T-helper 17 cell (primary cell): Measurements from ENCODE around the gene PTPRN2. TPM values are rescaled to one million over a fixed set of nuclear protein-coding genes. Genes with fewer than 3 reads are reported as not detected.

ENCODE experiments used
- ATAC-seq: fragments of 150-1000 bp; cut with Tn5 transposase; 2 replicates; pipeline ENCODE4 v1.10.0; 2021; ENCODE audit warnings: mild to moderate bottlenecking, moderate library complexity
- DNase-seq, 3 donors: peaks; one replicate each; pipeline versions ENCODE4 v3.0.0 to v3.0.0-alpha.2; 2020 to 2021
- H3K9me3 ChIP-seq: one replicate; pipeline ENCODE4 v1.7.0; 2013; ENCODE audit warnings: low read length, mild to moderate bottlenecking; ENCODE audit not compliant: control insufficient read depth, poor library complexity, severe bottlenecking
- H3K27ac Mint-ChIP-seq: one replicate; pipeline ENCODE4 v1.8.0; 2022; ENCODE audit warnings: mild to moderate bottlenecking, moderate library complexity, mixed read lengths
- H3K27me3 Mint-ChIP-seq: one replicate; pipeline ENCODE4 v1.8.0; 2022; ENCODE audit warnings: mixed read lengths
- H3K36me3 Mint-ChIP-seq: one replicate; pipeline ENCODE4 v1.8.0; 2022; ENCODE audit warnings: low read depth, mixed read lengths
- H3K4me1 Mint-ChIP-seq: one replicate; pipeline ENCODE4 v1.8.0; 2022; ENCODE audit warnings: mild to moderate bottlenecking, mixed read lengths
- H3K4me3 Mint-ChIP-seq: one replicate; pipeline ENCODE4 v1.8.0; 2022; ENCODE audit warnings: mild to moderate bottlenecking, moderate library complexity, mixed read lengths
- total RNA-seq, 4 donors: library from RNA in 2 of 4; stranded (reverse) in 2 of 4; gene quantifications; one replicate each; pipeline ENCODE4 v1.2.3 and lab custom pipeline; 2022 to 2026

PTPRN2 gene
- total RNA-seq, 2 donors from 2014 or later, result 0.42 to 0.57 TPM

GRCh38 chr7:157973971-157974677 lies 613.5 kb downstream of the PTPRN2 start:
- Mint-ChIP-seq H3K4me1 (no peaks in the 10 kb centered on the region), H3K36me3 (peaks cover 8% of the 10 kb centered on the region), H3K27ac (no peak overlapping the region), H3K27me3 (peaks cover 10% of the 10 kb centered on the region), H3K4me3 (no peak overlapping the region)
- ATAC-seq, result no peak
- no peaks in the 10 kb centered on the region for H3K9me3 ChIP-seq
- DNase-seq, result no peak

GRCh38 chr7:157972914-157973313 lies 614.7 kb downstream of the PTPRN2 start:
- Mint-ChIP-seq H3K4me3 (no peak overlapping the region), H3K4me1 (no peaks in the 10 kb centered on the region), H3K36me3 (peaks cover 8% of the 10 kb centered on the region), H3K27ac (no peak overlapping the region), H3K27me3 (peaks cover 10% of the 10 kb centered on the region)
- DNase-seq, result no peak
- no peaks in the 10 kb centered on the region for H3K9me3 ChIP-seq
- ATAC-seq, result no peak

GRCh38 chr7:157971501-157971900 lies 616.1 kb downstream of the PTPRN2 start:
- peaks cover 3% of the 10 kb centered on the region for H3K27me3 Mint-ChIP-seq
- ATAC-seq, result no peak

GRCh38 chr7:157970744-157971143 lies 616.9 kb downstream of the PTPRN2 start:
- H3K4me3 Mint-ChIP-seq, result no peak overlapping the region
- no peaks in the 10 kb centered on the region for H3K27me3 Mint-ChIP-seq
- no peak overlapping the region for H3K27ac Mint-ChIP-seq
- ATAC-seq, result no peak
- H3K9me3 ChIP-seq, result no peaks in the 10 kb centered on the region
- H3K4me1 Mint-ChIP-seq, result no peaks in the 10 kb centered on the region
- H3K36me3 Mint-ChIP-seq, result peaks cover 4% of the 10 kb centered on the region
- no peak for DNase-seq

More at GRCh38 chr7:157971501-157971900, 616.1 kb downstream of the PTPRN2 start:
- Mint-ChIP-seq H3K36me3 (peaks cover 5% of the 10 kb centered on the region), H3K4me1 (no peaks in the 10 kb centered on the region), H3K27ac (no peak overlapping the region), H3K4me3 (no peak overlapping the region)
- DNase-seq, result no peak
- H3K9me3 ChIP-seq, result no peaks in the 10 kb centered on the region

- ATAC-seq (no peak), DNase-seq (no peak)
- Mint-ChIP-seq H3K36me3 (peaks cover under 1% of the 10 kb centered on the region), H3K27me3 (peaks cover under 1% of the 10 kb centered on the region), H3K27ac (no peak overlapping the region), H3K4me3 (no peak overlapping the region), H3K4me1 (no peaks in the 10 kb centered on the region)
- no peaks in the 10 kb centered on the region for H3K9me3 ChIP-seq
Measured at GRCh38 chr7:157969995-157970394, 617.6 kb downstream of the PTPRN2 start.

- Mint-ChIP-seq H3K4me1 (no peaks in the 10 kb centered on the region), H3K27me3 (peaks cover 4% of the 10 kb centered on the region), H3K27ac (no peak overlapping the region), H3K36me3 (no peaks in the 10 kb centered on the region), H3K4me3 (no peak overlapping the region)
- ATAC-seq (no peak), DNase-seq (no peak)
- no peaks in the 10 kb centered on the region for H3K9me3 ChIP-seq
Measured at GRCh38 chr7:157966490-157966889, 621.1 kb downstream of the PTPRN2 start.

- Mint-ChIP-seq H3K36me3 (no peaks in the 10 kb centered on the region), H3K4me3 (no peak overlapping the region), H3K27me3 (peaks cover 10% of the 10 kb centered on the region), H3K27ac (no peak overlapping the region), H3K4me1 (no peaks in the 10 kb centered on the region)
- DNase-seq (no peak), ATAC-seq (no peak)
- no peaks in the 10 kb centered on the region for H3K9me3 ChIP-seq
Measured at GRCh38 chr7:157964521-157964920, 623.1 kb downstream of the PTPRN2 start.

- Mint-ChIP-seq H3K36me3 (no peaks in the 10 kb centered on the region), H3K4me1 (no peaks in the 10 kb centered on the region), H3K27ac (no peak overlapping the region), H3K27me3 (peaks cover 15% of the 10 kb centered on the region), H3K4me3 (no peak overlapping the region)
- DNase-seq (no peak), ATAC-seq (no peak)
- no peaks in the 10 kb centered on the region for H3K9me3 ChIP-seq
Measured at GRCh38 chr7:157964016-157964415, 623.6 kb downstream of the PTPRN2 start.

- ATAC-seq, result no peak
- H3K4me3 Mint-ChIP-seq, result no peak overlapping the region
Measured at GRCh38 chr7:157963526-157963925, 624.1 kb downstream of the PTPRN2 start.

GRCh38 chr7:157962458-157963306 lies 624.9 kb downstream of the PTPRN2 start:
- no peaks in the 10 kb centered on the region for H3K4me1 Mint-ChIP-seq
- no peak for DNase-seq
- H3K36me3 Mint-ChIP-seq, result no peaks in the 10 kb centered on the region
- H3K27ac Mint-ChIP-seq, result no peak overlapping the region
- H3K27me3 Mint-ChIP-seq, result peaks cover 19% of the 10 kb centered on the region
- ATAC-seq, result no peak
- H3K4me3 Mint-ChIP-seq, result no peak overlapping the region
- no peaks in the 10 kb centered on the region for H3K9me3 ChIP-seq

More at GRCh38 chr7:157963526-157963925, 624.1 kb downstream of the PTPRN2 start:
- Mint-ChIP-seq H3K27me3 (peaks cover 19% of the 10 kb centered on the region), H3K4me1 (no peaks in the 10 kb centered on the region), H3K27ac (no peak overlapping the region), H3K36me3 (no peaks in the 10 kb centered on the region)
- no peak for DNase-seq
- no peaks in the 10 kb centered on the region for H3K9me3 ChIP-seq

- Mint-ChIP-seq H3K27ac (no peak overlapping the region), H3K4me3 (no peak overlapping the region), H3K27me3 (peaks cover 22% of the 10 kb centered on the region), H3K36me3 (no peaks in the 10 kb centered on the region), H3K4me1 (no peaks in the 10 kb centered on the region)
- ATAC-seq (no peak), DNase-seq (no peak)
- H3K9me3 ChIP-seq, result no peaks in the 10 kb centered on the region
Measured at GRCh38 chr7:157961731-157962457, 625.7 kb downstream of the PTPRN2 start.

GRCh38 chr7:157955348-157955999 lies 632.1 kb downstream of the PTPRN2 start:
- H3K9me3 ChIP-seq, result no peaks in the 10 kb centered on the region
- Mint-ChIP-seq H3K27ac (no peak overlapping the region), H3K4me3 (no peak overlapping the region), H3K27me3 (peaks cover 48% of the 10 kb centered on the region), H3K4me1 (no peaks in the 10 kb centered on the region), H3K36me3 (peaks cover 5% of the 10 kb centered on the region)
- ATAC-seq (no peak), DNase-seq (no peak)

GRCh38 chr7:157954901-157955300 lies 632.7 kb downstream of the PTPRN2 start:
- H3K27me3 Mint-ChIP-seq, result peaks cover 45% of the 10 kb centered on the region
- no peak overlapping the region for H3K4me3 Mint-ChIP-seq
- ATAC-seq (no peak), DNase-seq (no peak)
- H3K9me3 ChIP-seq, result no peaks in the 10 kb centered on the region
- no peaks in the 10 kb centered on the region for H3K4me1 Mint-ChIP-seq
- H3K27ac Mint-ChIP-seq, result no peak overlapping the region
- H3K36me3 Mint-ChIP-seq, result peaks cover 5% of the 10 kb centered on the region
